GM18861 (cell line): ENCODE measurements around the gene ACOX2.

ENCODE experiments used
- ATAC-seq: cut with Tn5 transposase; IDR thresholded peaks from one replicate; pipeline ENCODE4 v1.9.1; 2021; ENCODE audit not compliant: unreplicated experiment

Gene ACOX2

DNA sequence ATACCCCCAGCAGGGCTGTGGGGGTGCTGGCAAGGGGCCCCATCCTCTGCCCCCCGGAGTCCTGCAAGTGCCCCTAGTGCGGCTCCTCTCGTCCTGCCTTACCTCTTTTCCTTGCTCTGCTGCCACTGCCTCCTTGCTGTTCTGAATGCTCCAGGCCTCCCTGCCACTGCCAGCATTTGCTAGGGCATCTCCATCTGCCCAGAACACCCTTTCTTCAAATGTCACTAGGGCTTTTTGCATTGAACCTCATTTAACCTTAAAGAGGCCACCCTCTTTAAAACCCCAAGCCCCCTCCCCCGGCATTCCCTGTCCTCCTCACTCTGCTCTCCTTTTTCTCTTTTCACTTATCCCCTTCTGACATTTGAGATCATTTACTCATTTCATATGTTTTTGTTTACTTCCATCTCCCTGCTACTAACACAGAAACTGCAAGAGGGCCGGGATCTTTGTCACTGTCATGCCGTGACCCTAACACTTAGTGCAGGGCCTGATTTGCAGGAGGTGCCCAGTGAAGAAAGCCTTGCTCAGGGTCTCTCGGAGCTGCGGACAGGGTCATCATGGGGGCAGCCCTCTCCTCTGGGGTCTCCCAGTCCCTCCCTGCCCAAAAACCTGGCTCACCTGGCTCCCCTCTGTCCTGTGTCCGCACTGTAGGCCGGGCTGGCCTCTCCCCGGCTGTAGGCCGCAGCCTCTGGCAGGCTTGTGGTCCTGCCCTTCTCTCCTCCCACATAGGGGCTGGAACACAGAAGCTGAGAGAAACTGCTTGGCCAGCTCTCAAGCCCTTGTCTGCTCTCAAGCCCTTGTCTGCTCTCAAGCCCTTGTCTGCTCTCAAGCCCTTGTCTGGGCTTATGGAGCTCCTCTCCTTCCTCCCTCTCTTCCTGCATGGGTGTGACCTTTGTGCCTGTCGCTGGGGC lies at the start of gene ACOX2:
Gene ACOX2, minus strand, starts transcription at position 690 of the 911 bp plus-strand sequence. CDS start 2,084 bp downstream, outside the sequence.
- no peak for ATAC-seq

DNA sequence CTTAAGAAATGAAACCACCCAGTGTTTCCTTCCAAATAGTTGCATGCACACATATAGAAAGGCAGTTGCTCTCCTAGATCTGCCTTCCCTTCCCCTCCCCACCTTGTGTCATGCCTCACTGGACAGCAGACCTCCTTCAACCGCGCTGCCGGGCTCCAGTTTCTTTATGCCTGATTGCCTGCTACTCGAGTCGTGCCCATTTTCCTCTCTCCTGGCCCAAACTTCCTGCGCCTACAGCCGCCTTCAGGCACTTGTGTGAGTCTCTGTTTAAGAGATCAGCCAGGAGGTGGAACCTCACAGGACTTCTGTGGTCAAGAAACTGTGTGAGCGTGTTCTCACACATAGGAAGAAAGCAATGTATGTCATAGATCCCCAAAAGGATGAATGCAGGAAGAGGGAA lies 49.0 kb upstream of the ACOX2 start:
- ATAC-seq, result no peak

DNA sequence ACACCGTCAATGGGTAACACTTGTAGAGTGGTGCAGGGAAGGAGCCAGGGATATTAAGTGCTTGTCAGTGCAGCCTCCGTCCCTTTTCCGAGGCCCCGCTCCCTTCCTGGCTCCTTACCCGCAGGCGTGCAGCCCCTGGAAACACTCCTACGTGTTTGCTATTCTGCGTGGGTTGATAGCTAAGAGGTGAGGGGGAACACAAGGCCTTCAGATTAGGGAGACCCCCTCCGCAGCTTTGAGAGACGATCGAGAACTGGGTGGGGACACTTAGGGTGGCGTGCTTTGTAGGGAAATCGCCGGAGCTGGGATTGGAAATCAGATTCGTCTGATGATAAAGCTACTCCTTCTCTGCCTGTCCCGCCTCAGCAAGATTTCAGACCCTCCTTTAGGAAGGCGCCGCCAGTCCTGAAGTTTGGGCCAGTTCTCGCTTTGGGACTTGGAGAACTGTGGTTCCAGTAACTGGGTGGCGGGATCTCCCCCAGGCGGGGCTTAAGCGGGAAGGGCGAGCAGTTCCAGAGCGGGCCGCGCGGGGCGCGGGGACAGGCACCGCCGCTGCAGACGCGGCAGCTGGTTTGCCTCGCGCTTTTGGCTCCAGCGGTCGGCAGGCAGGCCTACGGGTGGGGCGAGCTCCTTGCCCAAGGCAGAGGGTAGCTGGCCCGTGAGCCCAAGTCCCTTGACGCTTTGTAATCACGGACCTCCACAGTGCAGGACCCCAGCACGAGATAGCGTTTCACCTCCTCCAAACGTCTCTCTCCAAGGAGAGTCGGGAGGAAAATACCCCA lies 48.2 kb upstream of the ACOX2 start:
- ATAC-seq, result peak; percentile 76

DNA sequence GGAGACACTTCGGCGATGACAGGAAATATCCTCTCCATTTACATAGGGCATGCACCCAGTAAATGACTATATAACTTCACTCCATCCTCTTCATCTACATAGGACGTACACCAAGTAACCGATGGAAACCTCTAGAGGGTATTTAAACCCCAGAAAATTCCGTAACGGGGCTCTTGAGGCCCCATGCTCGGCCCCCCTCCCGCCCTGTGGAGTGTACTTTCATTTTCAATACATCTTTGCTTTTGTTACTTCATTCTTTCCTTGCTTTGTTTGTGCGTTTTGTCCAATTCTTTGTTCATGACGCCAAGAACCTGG lies 47.7 kb upstream of the ACOX2 start:
- no peak for ATAC-seq

DNA sequence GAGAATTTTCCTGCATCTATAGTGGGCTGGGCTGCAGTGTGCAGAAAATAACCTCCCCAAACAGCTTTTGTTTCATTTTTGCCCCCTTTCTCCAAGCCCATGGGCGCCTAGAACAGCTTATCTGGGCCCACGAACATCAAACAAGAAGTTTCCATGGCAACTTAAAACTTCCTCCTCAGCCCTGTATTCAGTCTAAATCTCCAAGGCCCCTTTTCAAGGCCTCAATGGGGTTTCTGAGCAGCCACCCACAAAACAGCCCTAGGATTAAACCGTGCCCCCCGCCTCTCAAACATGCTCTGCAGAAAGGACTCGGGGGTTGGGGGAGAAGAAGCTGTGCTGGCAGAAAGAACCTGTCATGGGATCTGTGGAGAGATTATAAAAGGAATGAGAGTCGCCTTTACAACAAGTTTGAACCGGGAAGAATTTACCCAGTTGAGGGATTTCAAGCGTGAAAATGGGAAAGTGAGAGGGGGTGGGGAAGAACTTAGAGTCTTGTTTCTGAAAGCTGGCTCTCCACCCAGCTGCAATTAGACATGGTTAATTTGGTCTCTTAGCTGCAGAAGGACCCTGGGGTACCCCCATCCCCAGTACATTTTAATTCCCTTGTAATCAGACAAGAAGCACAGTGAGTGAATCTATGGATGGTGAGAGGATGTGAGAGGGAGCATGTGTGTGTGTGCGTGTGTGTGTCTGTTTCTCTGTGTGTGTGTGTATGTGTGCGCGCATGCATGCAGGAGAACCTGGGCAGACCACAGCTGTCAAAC lies 44.5 kb upstream of the ACOX2 start:
- ATAC-seq, result no peak

DNA sequence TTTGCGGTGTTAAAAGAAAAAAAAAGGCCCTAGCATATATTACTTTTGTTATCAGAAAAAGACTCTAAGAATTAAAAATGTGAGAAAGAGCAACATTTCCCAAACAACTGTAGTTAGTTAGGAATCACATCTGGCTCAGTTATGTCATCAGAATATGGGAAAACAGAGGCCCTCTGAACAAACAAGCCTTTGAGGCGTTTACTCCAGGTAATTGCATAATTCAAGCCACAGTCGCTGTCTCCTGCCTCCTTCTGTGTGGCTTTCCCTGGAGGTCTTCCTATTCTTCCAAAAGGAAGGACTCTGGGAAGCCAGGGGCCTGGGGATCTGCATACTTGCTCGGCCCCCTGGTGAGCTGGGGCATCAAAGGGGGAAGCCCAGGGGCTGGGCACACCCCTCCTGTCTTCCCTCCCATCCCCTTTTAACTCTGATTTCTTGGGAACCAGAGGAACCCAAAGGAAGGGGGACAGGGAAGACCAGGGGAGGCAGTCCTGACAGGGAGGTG lies 43.9 kb upstream of the ACOX2 start:
- ATAC-seq, result no peak

DNA sequence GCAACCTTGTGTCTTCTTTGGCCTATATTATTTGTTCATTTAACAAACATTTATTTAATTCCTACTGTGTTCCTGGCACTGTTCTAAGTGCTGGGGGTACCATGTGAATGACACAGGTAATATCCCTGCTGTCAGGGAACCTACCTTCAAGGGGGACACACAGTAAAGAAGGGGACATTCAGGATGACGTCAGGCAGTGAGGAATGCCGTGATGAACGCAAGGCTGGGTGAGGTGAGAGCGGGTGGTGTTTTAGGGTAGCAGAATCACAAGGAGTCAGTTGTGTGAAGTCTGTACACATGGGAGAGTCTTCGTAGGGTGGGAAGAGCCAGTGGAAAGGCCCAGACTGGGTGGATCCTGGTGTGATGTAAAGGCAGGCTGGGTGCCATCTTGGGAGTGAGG lies 41.9 kb upstream of the ACOX2 start:
- ATAC-seq, result no peak

DNA sequence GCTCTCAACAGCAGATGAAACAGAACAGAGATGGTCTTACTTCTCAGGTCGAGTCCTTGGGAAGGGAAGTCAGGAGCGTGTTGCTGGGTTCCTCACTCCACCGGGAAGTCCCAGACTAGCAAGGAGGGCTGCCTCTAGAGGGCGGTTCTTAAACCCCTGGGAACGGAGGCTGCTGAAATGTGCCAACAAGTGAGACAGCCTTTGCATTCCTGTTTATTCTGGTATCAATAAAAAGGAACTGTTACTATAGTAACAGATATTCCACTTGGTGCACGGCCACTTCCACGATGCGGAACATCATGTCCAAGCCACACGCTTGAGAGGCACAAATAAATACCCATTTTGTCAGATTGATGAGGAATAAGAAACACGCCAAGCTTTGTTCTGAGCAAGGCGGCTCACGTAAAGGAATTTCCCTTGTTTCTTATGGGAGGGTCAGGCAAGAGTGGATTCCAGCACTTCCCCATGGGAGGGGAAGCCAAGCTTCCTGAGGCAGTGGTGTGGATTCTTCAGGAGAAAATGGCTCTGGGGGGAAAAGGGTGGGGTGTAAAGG lies 40.4 kb upstream of the ACOX2 start, which contains the start of gene FAM107A:
Gene FAM107A, minus strand, starts transcription at position 123 of the 553 bp plus-strand sequence. CDS start 7,531 bp downstream, outside the sequence.
- ATAC-seq, result no peak

DNA sequence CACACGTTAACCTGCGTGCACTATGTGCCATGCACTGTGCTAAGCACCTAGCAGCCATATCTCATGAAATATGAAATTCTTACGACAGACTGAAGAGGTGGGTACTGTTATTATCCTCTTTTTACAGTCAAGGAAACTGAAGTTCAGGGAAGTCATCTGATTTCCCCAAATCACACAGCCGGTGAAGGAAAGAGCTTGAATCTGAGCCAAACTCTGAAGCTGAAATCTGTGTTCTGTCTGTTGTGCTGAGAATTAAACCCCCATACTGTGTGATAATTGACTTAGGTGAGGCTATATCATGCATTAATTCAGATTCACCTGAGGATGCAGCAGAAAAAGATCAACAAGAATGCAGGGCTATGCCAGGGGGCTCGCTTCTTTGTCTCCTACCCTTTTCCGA lies 39.7 kb upstream of the ACOX2 start:
- no peak for ATAC-seq

DNA sequence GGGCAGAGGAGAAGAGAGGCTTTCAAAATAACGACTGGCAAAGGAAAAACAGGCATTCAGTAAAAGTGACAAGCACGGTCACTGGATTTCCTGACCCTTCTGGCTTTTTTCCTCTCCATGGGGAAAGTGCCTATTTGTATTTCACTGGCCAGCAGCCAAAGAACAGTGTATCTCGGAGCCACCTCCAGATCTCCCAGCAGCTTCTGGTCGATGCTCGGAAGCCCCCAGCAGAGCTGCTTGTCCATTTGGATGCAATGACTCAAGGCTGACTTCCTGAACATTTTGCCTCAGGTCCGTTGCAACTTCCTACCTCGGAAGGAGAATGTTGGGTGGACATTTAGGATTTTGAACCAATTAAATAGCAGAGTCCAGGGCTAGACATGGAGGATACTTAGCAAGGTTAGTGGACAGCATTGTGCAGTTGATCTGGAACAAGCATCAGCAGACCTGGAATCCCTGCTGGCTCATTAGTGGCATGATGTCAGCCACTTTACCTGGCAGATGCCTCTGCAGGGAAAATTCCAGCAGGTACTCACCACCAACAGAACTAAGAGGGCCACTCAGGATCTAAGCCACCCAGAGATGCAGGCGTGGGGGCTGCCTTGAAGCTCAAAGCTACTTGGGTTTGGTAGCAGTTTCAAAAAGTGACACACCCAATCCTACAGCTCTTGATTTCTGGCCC lies 39.1 kb upstream of the ACOX2 start:
- no peak for ATAC-seq

DNA sequence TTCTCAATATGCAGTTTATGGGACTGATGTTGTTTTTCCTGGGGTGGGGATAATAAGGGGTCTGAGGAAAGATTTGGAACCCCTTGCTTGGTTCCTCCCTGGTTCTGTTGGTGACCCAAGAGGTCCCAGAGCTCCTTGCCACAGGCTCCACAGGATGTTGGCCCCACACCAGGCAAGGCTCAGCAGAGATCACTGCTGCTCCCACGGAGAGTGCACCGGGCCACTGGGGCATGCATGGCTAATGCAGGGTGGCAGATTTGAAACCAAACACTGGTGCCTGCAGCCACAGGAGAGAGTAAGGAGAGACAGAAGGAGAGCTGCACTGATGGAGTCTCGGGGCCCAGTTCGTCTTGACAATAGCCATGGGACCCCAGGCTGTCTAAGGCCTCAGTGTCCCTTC lies 37.7 kb upstream of the ACOX2 start:
- no peak for ATAC-seq

DNA sequence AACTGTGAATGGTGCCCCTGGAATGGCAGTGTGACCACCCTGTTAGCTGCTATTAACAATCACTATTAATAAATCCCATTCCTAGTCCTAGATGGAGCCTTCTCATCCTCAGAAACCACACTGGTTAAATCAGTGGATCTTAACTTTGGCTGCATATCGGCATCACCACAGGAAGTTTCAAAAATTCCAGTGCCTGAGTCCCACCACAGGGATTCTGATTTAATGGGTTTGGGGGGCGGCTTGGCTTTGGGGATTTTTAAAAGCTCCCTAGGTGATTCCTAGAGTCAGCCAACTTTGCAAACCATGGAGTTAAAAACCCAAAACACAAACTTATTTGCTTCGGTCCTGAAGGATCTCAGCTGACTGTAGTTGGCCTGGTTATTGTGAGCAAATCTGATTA lies 37.1 kb upstream of the ACOX2 start:
- no peak for ATAC-seq

DNA sequence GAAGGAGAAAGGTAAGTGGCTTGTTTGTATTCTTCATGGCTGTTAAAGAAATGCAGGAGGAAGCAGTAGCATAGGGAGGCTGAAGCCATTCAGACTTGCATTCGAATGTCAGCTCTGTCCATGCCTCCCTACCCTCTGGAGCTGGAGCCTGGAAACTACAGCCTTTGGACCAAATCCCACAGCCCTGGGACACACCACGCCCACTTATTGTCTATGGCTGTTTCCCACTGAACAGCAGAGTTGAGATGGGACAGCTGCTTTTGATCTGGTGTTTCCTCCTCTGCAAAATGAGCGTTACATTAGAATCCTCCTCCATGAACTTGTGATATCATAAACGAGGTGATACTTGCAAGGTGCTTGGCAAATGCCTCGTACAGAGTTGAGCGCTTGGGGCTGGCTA lies 36.6 kb upstream of the ACOX2 start:
- no peak for ATAC-seq

DNA sequence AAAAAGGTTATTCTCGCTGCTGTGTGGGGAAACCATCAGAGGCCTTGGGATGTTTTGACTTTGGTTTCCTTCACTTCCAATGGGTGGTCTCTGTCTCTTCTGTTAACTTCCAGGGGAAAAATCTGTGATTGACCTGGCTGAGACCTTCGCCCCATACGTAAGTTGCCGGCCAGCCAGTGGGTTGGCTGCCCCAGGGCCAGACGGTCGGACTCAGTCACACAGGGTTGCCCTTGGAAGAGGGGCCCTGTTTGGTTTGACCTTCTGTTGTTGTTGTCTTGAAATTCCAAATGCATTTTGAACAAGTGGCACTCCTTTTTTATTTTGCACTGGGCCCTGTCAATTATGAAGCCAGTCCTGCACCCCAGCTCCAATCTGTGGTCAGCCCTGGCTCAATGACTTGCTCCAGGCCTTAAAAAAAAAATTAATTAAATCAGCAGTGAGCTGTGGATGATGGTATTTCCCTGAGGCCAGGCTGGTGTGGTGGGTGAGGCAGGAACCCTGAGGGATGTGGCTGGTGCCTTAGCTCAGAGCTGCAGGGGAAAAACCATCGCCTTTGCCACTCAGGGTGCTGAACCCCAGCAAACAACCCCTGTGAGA lies 35.7 kb upstream of the ACOX2 start:
- no peak for ATAC-seq

DNA sequence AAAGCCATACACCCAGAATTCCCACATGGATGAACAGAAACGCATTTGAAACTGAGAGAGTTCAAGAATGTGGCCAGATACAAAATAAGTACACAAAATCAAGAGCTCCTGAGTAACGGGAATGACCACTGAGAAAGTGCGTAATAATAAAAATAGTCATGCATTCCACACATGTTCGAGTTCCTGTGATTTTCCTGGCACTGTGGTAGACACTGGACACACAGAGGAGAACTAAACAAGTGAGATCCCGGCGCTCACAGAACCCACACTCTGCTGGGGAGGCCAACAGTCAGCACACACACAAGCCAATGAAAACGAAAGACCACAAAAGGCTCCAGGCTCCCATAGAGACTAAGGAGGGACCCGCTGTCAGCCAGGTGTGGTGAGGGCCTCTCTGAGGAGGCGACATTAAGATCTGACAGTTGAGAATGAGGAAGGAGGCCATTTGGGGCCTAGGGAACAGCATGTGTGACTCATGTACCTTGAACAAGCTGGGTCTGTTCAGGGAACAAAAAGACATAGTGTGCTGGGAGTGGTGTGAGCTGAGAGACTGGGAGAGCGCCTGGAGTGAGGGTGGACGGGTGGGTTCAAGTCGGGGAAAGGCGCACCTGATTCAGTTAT lies 35.1 kb upstream of the ACOX2 start:
- no peak for ATAC-seq

DNA sequence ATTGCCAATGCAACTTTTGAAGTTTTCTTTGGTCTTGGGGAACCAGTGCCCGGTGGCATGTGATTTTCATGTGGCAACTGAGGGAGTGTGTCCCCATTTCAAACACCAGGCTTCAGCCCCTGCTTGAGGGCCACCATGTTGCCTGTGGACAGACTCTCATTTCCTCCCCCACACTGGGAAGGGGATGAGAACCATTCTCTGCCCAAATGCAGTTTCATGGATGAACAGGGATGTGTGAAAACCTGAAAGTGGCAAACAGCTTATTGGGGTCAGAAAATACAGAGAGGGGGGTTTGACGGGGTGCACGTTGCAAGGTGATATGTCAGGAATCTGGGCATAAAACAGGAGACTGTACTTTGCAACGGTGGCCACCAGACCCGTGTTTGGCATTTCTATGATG lies 33.9 kb upstream of the ACOX2 start:
- ATAC-seq, result no peak

DNA sequence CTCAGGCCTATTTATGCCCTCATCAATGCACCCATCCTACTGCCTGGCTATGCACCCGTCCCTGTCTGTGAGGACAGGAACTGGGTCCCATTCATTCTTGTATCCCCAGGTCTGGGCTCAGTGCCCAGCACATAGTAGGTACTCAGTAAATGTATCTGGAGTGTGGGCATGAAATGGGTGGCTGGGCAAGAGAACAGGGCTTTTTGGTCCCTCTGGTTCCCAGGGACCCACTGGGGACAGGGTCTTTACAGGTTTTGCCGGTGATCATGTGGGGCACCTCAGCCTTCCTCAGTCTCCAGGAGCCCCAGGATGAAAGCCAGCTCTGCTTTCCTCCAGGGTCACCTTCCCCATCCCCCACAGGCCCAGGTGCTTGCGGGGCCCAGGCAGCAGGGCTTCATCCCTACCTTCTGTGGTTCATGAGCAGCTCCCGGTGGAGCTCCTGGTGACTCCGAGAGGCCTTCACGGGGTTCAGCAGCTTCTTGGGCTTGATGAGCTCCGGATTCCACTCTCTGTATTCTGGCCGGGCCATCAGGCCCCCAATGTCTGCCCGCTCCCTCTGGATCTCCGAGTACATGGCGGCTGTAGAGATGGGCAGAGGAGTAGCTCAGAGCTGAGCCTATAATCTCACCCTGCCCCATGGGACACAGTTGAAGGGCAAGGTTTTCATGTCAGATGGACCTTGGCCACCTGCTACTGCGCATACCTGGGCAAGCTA lies 32.5 kb upstream of the ACOX2 start:
- ATAC-seq, result no peak

DNA sequence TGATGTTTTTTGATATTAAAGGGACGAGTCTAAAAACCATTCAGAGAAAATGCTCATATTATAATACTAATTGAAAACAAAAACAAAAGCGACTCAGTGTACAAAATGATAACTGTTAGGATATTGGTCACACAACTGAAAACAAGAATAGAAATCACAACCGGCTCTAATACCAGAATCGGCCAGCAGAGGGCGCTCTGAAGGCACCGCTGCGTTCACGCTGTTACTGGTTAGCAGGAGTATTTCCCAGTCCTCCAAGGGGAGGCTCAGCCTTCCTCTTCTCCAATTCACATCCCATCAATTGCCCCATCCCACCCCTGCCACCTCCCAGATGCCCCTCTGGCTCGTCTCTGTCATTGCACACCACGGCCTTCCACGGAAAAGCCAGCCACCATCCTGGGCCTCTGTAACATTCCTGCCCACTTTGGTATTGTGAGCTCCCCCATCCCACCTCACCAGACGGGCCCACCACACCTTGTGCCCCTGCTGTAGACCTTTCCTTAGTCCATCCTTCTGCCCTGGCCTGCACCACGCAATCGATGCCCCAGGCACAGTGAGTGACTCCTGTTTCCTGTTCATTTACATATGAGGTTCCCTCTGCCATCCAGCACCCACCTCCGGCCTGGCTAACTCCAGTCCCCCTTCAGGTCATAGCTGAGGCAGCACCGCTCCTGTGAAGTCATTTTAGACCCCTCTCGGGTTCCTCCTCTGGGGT lies 31.7 kb upstream of the ACOX2 start:
- ATAC-seq, result no peak

DNA sequence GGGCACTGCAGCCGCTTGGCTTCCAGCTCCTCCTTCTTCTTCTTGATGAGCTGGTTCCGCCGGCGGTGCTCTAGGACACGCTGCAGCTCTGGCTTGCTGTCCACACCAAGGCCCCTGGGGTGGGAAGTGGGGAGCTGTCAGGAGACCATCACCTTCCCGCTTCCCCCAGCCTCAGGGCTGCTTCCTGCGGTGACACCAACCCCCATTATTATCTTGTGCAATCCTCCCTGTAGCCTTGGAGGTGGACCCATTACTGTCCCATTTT lies 30.2 kb upstream of the ACOX2 start:
- no peak for ATAC-seq
